ENCODE data around the gene RAP1A.

Gene RAP1A

GRCh38 chr1:111576547-111576946, 43.0 kb upstream of the RAP1A start:
- no peaks in the 10 kb centered on the region for H3K36me3 ChIP-seq (ENCODE audit: control insufficient read depth, insufficient read depth, low read length)
- no peak for DNase-seq (ENCODE audit: extremely low read depth, insufficient read length)
- no peak overlapping the region for H3K4me3 ChIP-seq (replicated peaks; ENCODE audit: low read depth, low read length)
- no peak for TF ChIP-seq CTCF (IDR thresholded peaks at IDR 0.05; ENCODE audit: insufficient read depth, low read length, poor library complexity, severe bottlenecking)
- no peaks in the 10 kb centered on the region for H3K27me3 ChIP-seq (replicated peaks; ENCODE audit: control insufficient read depth, insufficient read depth, low read length)

GRCh38 chr1:111577814-111578213, 41.8 kb upstream of the RAP1A start:
- Histone ChIP-seq H3K4me3 (replicated peaks; ENCODE audit: low read depth, low read length) (no peak overlapping the region), H3K36me3 (ENCODE audit: control insufficient read depth, insufficient read depth, low read length) (no peaks in the 10 kb centered on the region), H3K27me3 (replicated peaks; ENCODE audit: control insufficient read depth, insufficient read depth, low read length) (no peaks in the 10 kb centered on the region)
- DNase-seq (ENCODE audit: extremely low read depth, insufficient read length): no peak
- TF ChIP-seq CTCF (IDR thresholded peaks at IDR 0.05; ENCODE audit: insufficient read depth, low read length, poor library complexity, severe bottlenecking): no peak

- Histone ChIP-seq H3K4me3 (replicated peaks; ENCODE audit: low read depth, low read length) (no peak overlapping the region), H3K36me3 (ENCODE audit: control insufficient read depth, insufficient read depth, low read length) (no peaks in the 10 kb centered on the region), H3K27me3 (replicated peaks; ENCODE audit: control insufficient read depth, insufficient read depth, low read length) (no peaks in the 10 kb centered on the region)
- DNase-seq (ENCODE audit: extremely low read depth, insufficient read length): no peak
- no peak for TF ChIP-seq CTCF (IDR thresholded peaks at IDR 0.05; ENCODE audit: insufficient read depth, low read length, poor library complexity, severe bottlenecking)
Measured at GRCh38 chr1:111581166-111581565, 38.4 kb upstream of the RAP1A start.

- H3K4me3 ChIP-seq (replicated peaks; ENCODE audit: low read depth, low read length): no peak overlapping the region
- no peaks in the 10 kb centered on the region for H3K27me3 ChIP-seq (replicated peaks; ENCODE audit: control insufficient read depth, insufficient read depth, low read length)
- no peak for DNase-seq (ENCODE audit: extremely low read depth, insufficient read length)
- H3K36me3 ChIP-seq (ENCODE audit: control insufficient read depth, insufficient read depth, low read length): no peaks in the 10 kb centered on the region
- TF ChIP-seq CTCF (IDR thresholded peaks at IDR 0.05; ENCODE audit: insufficient read depth, low read length, poor library complexity, severe bottlenecking): no peak
Measured at GRCh38 chr1:111582016-111582415, 37.6 kb upstream of the RAP1A start.

GRCh38 chr1:111582644-111583618, 36.7 kb upstream of the RAP1A start:
- no peak for TF ChIP-seq CTCF (IDR thresholded peaks at IDR 0.05; ENCODE audit: insufficient read depth, low read length, poor library complexity, severe bottlenecking)
- no peaks in the 10 kb centered on the region for H3K36me3 ChIP-seq (ENCODE audit: control insufficient read depth, insufficient read depth, low read length)
- no peaks in the 10 kb centered on the region for H3K27me3 ChIP-seq (replicated peaks; ENCODE audit: control insufficient read depth, insufficient read depth, low read length)
- no peak for DNase-seq (ENCODE audit: extremely low read depth, insufficient read length)
- no peak overlapping the region for H3K4me3 ChIP-seq (replicated peaks; ENCODE audit: low read depth, low read length)
